Activated CD4-positive, alpha-beta T cell treated with anti-CD3 and anti-CD28 coated beads, Interleukin-2, amount 50 U/mL, for 1 hour (primary cell): ENCODE results near the gene ZFHX2.
A peak's percentile ranks its signal among the peaks of the same experiment; 100 is the strongest.

Experiments
- DNase-seq: peaks from one replicate; pipeline ENCODE4 v3.0.0-alpha.2; 2020

Gene ZFHX2

GRCh38 chr14:23559010-23559925 is 7.7 kb upstream of the ZFHX2 start:
- DNase-seq = peak; percentile 74

GRCh38 chr14:23558346-23559009 is 6.9 kb upstream of the ZFHX2 start:
- DNase-seq = no peak

GRCh38 chr14:23557946-23558345 is 6.4 kb upstream of the ZFHX2 start:
- no peak for DNase-seq

DNA sequence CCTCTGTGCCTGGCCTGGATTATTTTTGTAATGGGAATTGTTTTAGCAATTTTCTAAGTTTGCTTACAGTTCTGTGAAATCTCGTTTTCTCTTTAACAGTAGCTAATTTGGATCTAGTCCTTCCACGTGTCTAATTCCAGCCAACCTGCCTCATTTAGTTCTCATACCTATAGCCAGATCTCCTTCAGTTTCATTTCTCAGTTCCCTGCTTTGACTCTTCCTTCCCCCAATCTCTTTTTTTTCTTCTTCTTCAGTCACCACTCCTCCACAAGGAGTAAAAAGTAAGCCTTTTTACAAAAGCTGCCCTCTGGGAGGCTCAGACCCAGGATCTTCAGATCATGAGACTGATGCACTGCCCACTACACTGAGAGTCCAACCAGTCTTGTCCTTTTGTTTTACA is 6.0 kb upstream of the ZFHX2 start:
- DNase-seq = no peak

DNA sequence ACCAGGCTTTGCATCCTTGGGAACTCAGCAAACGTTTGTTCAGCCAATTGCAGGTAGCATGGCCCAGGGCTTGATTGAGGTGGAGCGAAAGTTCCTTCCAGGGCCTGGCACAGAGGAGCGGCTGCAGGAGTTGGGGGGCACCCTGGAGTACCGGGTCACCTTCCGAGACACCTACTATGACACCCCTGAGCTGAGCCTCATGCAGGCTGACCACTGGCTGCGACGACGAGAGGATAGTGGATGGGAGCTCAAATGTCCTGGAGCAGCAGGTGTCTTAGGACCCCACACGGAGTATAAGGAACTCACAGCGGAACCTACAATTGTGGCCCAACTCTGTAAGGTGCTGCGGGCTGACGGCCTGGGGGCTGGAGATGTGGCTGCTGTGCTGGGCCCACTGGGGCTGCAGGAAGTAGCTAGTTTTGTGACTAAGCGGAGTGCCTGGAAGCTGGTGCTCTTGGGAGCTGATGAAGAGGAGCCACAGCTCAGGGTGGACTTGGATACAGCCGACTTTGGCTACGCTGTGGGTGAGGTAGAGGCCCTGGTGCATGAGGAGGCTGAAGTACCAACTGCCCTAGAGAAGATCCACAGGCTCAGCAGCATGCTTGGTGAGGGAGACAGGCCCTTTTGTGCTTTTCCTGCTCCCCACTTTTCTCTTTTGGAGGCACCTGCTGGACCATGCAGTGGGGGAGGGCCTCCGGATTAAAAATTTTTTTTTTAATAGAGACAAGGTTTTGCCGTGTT is 5.3 kb upstream of the ZFHX2 start:
- DNase-seq = no peak

DNA sequence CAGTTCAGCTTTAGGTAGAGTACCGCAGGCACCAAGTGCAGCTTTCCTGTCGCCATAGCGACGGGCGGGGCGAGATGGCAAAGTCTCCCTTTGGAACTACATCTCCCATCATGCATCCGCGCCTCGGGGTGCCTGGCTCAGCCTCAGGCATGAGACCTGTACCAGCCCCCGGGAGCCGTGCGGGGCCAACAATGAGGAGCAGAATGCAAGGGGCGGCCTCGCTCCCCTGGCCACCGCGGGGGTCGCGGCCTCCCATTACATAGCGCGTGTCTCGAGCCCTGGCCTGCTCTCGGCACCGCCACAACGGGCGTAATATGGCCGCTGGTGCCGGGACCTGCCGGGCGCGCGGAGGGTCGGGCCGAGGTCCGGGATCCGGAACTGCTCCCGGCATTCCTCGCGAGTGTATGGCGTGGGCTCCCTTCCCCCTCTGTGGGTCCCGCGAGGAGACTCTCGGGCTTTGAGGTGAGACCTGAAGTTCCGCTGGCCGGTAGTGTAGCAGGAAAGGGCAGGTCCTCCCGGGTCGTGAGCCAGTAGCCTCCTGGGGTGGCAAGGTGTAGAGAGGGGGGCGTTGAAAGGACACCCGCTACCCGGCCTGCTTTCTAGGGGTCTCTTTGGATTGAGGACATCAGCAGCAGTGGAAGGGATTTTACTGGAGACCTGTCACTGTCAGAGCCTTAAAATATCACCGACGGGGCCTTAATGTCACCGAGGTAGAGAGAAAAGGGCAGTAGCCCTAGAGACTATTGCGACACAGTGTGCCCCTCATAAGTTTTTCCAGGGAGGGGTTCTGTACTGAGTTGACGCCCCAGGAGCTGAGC is 4.5 kb upstream of the ZFHX2 start, which contains the start of gene THTPA:
TSS of gene THTPA (plus strand) at position 390 of the 818 bp plus-strand sequence. CDS start 487 bp downstream, outside the sequence.
- peak; percentile 93 for DNase-seq

DNA sequence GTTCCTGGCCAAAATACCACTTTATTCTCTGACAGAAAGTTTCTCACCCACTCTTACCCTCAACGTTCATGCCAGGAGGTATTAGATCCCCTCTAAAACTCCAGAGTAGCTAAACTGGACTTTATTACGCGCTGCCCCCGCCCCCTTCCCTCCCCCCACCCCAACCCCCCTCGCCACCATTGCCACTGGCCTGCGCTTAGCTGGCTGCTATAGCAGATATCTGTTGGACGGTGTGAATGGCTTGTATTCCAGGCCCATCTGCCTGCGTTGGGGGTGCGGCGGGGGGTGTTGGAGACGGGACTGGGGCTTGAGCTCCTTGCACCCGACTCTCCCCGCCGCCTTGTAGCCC is 3.9 kb upstream of the ZFHX2 start:
- no peak for DNase-seq

- no peak for DNase-seq
Measured at GRCh38 chr14:23550812-23551265, 726 bp downstream of the ZFHX2 start.

- no peak for DNase-seq
Measured at GRCh38 chr14:23550131-23550811, 1.3 kb downstream of the ZFHX2 start.

DNA sequence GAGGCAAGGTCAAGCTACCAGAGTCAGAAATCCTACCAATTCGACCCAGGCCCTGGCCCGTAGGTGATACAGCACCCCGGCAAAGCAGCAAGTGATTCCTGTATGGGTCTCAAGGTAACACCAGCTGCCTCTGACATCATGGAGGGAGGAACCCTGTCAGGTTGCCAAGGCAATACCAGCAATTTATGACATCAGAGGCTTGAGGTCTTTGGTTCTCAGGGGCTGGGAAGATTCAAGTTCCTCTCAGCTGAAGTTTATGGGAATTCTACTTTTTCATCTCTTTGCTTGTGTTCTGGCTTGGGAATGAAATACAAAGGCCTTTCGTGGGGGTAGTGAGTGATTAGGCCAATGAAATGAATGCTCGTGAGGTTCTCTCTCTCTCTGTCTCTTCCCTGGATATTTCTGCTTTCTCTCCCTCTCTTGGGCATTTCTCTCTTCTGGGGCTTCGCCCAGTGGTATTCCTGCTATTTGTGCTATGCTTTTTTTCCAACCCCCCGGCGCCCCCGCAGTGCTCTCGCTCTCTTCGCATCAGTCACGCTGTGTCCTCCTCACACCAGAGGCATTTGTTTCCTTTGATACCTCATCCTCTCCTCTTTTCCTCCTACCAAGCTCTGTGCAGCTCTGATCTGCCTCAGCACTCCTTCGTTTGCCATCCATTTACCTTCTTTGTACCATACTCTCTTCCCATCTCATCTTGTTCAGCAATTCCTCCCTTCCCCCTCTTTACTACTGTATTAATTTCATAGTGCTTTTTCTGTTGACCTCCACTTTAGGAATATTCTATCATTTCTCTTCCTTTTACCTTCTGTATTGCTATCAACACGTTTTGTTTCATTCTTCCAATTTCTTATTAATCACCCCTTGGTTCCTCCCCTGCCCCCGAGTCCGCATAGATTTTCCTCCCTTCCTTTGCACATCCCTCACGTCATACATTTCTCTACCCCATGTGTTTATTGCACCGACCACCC is 2.9 kb downstream of the ZFHX2 start:
- no peak for DNase-seq

GRCh38 chr14:23547924-23548323 is 3.6 kb downstream of the ZFHX2 start:
- DNase-seq = no peak

DNA sequence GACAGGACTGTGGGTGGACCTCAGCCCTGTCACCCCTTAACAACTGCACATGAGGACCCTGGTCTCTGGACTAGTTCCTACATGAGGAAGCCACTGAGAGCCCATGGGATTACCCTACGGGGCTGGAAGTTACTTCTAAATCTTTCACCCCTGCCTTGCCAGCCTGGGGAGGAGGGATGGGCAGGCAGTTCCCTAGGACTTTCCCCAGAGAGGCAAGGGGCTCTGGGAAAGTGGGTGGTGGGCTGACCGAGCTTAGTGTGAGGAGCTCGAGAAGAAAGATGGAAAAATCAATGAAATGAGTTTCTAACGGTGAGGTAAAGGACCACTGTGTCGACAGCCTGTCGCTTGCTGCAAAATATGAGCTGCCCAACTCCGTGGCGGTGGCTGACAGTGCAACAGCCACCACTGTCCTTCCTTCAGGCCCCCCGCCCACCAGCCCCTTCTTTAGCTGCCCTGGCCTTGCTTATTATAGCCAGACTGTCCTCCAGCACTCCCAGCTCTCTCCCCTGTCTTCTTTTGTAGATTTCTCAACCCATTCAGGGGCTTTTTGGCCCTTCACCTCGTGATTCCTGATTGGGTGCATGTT is 5.0 kb downstream of the ZFHX2 start:
- DNase-seq = no peak

DNA sequence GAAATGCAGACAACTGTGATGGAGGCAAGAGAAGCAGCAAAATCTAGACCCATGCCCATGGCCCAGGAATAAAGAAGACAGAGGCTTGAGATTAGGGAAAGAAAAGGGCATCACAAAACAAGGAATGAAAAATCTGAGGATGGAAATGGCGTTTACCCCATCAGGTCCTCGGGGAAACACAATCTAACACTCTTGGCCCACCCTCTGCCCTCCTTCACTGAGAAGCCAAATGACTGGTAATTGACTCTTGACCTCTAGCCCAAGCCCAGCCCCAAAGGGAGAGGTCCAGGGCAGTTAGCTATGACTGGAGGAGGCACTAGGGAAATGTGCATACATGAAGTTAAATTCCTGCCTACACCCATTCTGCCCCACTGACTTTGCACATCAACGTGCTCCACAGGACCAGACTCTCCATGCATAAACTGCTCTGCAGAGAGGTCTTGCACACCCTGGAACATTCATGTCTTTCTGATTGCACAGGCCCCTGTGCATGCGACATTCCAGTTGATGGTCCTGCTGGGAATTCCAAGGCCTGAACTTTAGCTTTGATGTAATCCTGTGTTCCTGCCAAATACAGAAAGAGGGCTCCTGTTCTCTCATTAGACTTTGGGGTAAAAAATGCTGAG is 5.7 kb downstream of the ZFHX2 start:
- no peak for DNase-seq

GRCh38 chr14:23544511-23545447 is 6.8 kb downstream of the ZFHX2 start:
- DNase-seq = no peak

- DNase-seq = no peak
Measured at GRCh38 chr14:23543403-23543802, 8.2 kb downstream of the ZFHX2 start.

GRCh38 chr14:23542261-23542660 is 9.3 kb downstream of the ZFHX2 start:
- no peak for DNase-seq

GRCh38 chr14:23540141-23540469 is 11.5 kb downstream of the ZFHX2 start:
- no peak for DNase-seq

- no peak for DNase-seq
Measured at GRCh38 chr14:23539248-23540140, 12.1 kb downstream of the ZFHX2 start.
